Muscle of leg (tissue), 11 donors: Measurements from ENCODE around the gene LHFPL4. TPM values are rescaled to one million over a fixed set of nuclear protein-coding genes. Genes with fewer than 3 reads are reported as not detected.

Source experiments
- DNase-seq: peaks from one replicate; pipeline ENCODE4 v3.0.0; 2013
- H3K27ac ChIP-seq: one replicate; pipeline ENCODE4 v1.5.1; 2013; ENCODE audit warnings: mild to moderate bottlenecking, low read length, control low read depth
- H3K27me3 ChIP-seq: one replicate; pipeline ENCODE4 v1.6.1; 2013; ENCODE audit warnings: low read length; ENCODE audit not compliant: control insufficient read depth, insufficient read depth
- H3K36me3 ChIP-seq: one replicate; pipeline ENCODE4 v1.6.1; 2013; ENCODE audit warnings: low read length; ENCODE audit not compliant: control insufficient read depth, insufficient read depth
- H3K4me1 ChIP-seq: one replicate; pipeline ENCODE4 v1.6.1; 2013; ENCODE audit warnings: low read length; ENCODE audit not compliant: control insufficient read depth, insufficient read depth
- H3K4me3 ChIP-seq: one replicate; pipeline ENCODE4 v1.5.1; 2013; ENCODE audit warnings: low read length, control low read depth
- H3K9me3 ChIP-seq: replicated peaks from 2 replicates; pipeline ENCODE4 v1.6.1; 2013; ENCODE audit warnings: low read depth, low read length; ENCODE audit not compliant: control insufficient read depth
- WGBS: methylation state at CpG from one replicate; pipeline ENCODE4 v1.1.5; 2013; ENCODE audit warnings: missing lambda C conversion rate; ENCODE audit not compliant: insufficient coverage; 5-methylcytosine and 5-hydroxymethylcytosine counted together
- polyA plus RNA-seq, 8 donors: library from polyadenylated mRNA; unstranded; fragments of 120-200 nt; gene quantifications; one replicate each; pipeline versions ENCODE4 v1.2.1 to v1.2.3, GENCODE V29; 2013; ENCODE audit warnings: inconsistent platforms in 1 of 8, low replicate concordance in 1 of 8; ENCODE audit not compliant: insufficient read length in 8 of 8, insufficient read depth in 1 of 8
- total RNA-seq: library from RNA; stranded (reverse); fragments of 120-200 nt; gene quantifications from one replicate; pipeline ENCODE4 v1.2.4, GENCODE V29; 2013

The LHFPL4 gene
- total and polyA plus RNA-seq, 9 donors, result under 0.01 to 0.19 (median 0.04) TPM; not detected in 4

- DNase-seq, result no peak
- WGBS, result 60% methylated on average over 1 of the region's 1 CpG
- peaks cover 55% of the 10 kb centered on the region for H3K36me3 ChIP-seq
These were observed 105.0 kb downstream of the LHFPL4 start for GRCh38 chr3:9448643-9449042.

More at GRCh38 chr3:9448643-9449042, 105.0 kb downstream of the LHFPL4 start:
- Histone ChIP-seq H3K27me3 (no peaks in the 10 kb centered on the region), H3K4me1 (no peaks in the 10 kb centered on the region), H3K27ac (no peak overlapping the region), H3K4me3 (no peak overlapping the region), H3K9me3 (no peaks in the 10 kb centered on the region)

Other genes starting within 250 kb of the LHFPL4 start
- gene THUMPD3, start 190.8 kb downstream of the LHFPL4 start, total RNA-seq, result 34.0 TPM
- 10 to 100 TPM; 31.7 to 39.4 (median 34.5) TPM for gene THUMPD3, start 190.8 kb downstream of the LHFPL4 start, polyA plus RNA-seq
- 62.3 TPM for gene SETD5, start 156.2 kb downstream of the LHFPL4 start, total RNA-seq
- 100 to 1,000 TPM in 3 of 8 donors, 10 to 100 TPM in 5; 78.5 to 116 (median 87.3) TPM for gene SETD5, start 156.2 kb downstream of the LHFPL4 start, polyA plus RNA-seq
- gene MTMR14, start 95.7 kb upstream of the LHFPL4 start, total RNA-seq, result 20.3 TPM
- gene MTMR14, start 95.7 kb upstream of the LHFPL4 start, polyA plus RNA-seq, result 10 to 100 TPM; 16.5 to 21.0 (median 18.9) TPM
- gene CPNE9, start 150.0 kb upstream of the LHFPL4 start, total RNA-seq, result 0.09 TPM
- under 1 TPM in 2 of 8 donors, not detected in 6; 0.06 to 0.14 TPM for gene CPNE9, start 150.0 kb upstream of the LHFPL4 start, polyA plus RNA-seq
- 11.8 TPM for gene BRPF1, start 177.9 kb upstream of the LHFPL4 start, total RNA-seq
- gene BRPF1, start 177.9 kb upstream of the LHFPL4 start, polyA plus RNA-seq, result 10 to 100 TPM; 11.6 to 17.1 (median 13.9) TPM
- 21.4 TPM for gene OGG1, start 196.1 kb upstream of the LHFPL4 start, total RNA-seq
- 10 to 100 TPM; 24.0 to 38.6 (median 30.0) TPM for gene OGG1, start 196.1 kb upstream of the LHFPL4 start, polyA plus RNA-seq
- gene CAMK1, start 216.1 kb upstream of the LHFPL4 start, total RNA-seq, result 19.8 TPM
- 10 to 100 TPM; 12.3 to 22.0 (median 16.6) TPM for gene CAMK1, start 216.1 kb upstream of the LHFPL4 start, polyA plus RNA-seq
- gene TADA3, start 238.7 kb upstream of the LHFPL4 start, total RNA-seq, result 41.3 TPM
- gene TADA3, start 238.7 kb upstream of the LHFPL4 start, polyA plus RNA-seq, result 10 to 100 TPM; 54.4 to 64.2 (median 59.9) TPM
- gene ARPC4, start 239.3 kb upstream of the LHFPL4 start, total RNA-seq, result 88.8 TPM
- 100 to 1,000 TPM in 2 of 8 donors, 10 to 100 TPM in 6; 74.9 to 107 (median 87.7) TPM for gene ARPC4, start 239.3 kb upstream of the LHFPL4 start, polyA plus RNA-seq